PFSK-1 (cell line): ENCODE measurements around the gene CRNKL1.

ENCODE experiments used
- FOXP2 ChIP-seq: optimal IDR thresholded peaks from 2 replicates; pipeline ENCODE3; 2011; ENCODE audit warnings: borderline replicate concordance, control low read depth, inconsistent platforms; ENCODE audit not compliant: insufficient read depth; ENCODE audit errors: extremely low read length, extremely low read depth
- POLR2AphosphoS5 ChIP-seq: IDR thresholded peaks from 2 replicates; pipeline ENCODE4 v1.6.1; 2012; ENCODE audit warnings: low read depth, mild to moderate bottlenecking, control low read depth, low read length, moderate library complexity
- REST ChIP-seq, 2 experiments: IDR thresholded peaks; 2 replicates each; pipeline versions ENCODE4 v1.6.1 to v1.8.0; 2011 to 2012; ENCODE audit warnings: low read depth in 2 of 2, low read length in 2 of 2, control low read depth in 1 of 2, inconsistent platforms in 1 of 2, mild to moderate bottlenecking in 1 of 2, moderate library complexity in 1 of 2; ENCODE audit not compliant: insufficient read depth in 1 of 2
- SIN3A ChIP-seq: IDR thresholded peaks from 2 replicates; pipeline ENCODE4 v1.6.1; 2012; ENCODE audit warnings: mild to moderate bottlenecking, low read length, moderate library complexity, borderline replicate concordance; ENCODE audit not compliant: insufficient read depth
- TAF1 ChIP-seq: IDR thresholded peaks from 2 replicates; pipeline ENCODE4 v1.6.1; 2012; ENCODE audit warnings: low read length, control low read depth, borderline replicate concordance; ENCODE audit not compliant: insufficient read depth

The CRNKL1 gene

GRCh38 chr20:20065361-20065760 is 13.1 kb upstream of the CRNKL1 start:
- no peak for TF ChIP-seq POLR2AphosphoS5
- no peak for TF ChIP-seq REST (IDR thresholded peaks at IDR 0.05; ENCODE audit: insufficient read depth in 1 of 2, low read depth in 2 of 2, low read length in 2 of 2)
- no peak for TF ChIP-seq FOXP2
- no peak for TF ChIP-seq SIN3A
- no peak for TF ChIP-seq TAF1

GRCh38 chr20:20063941-20064702 is 11.9 kb upstream of the CRNKL1 start:
- TF ChIP-seq FOXP2, result no peak
- peak; percentile 60 to 89; a peak in 3 of 4 replicates for TF ChIP-seq REST (IDR thresholded peaks at IDR 0.05; ENCODE audit: insufficient read depth in 1 of 2, low read depth in 2 of 2, low read length in 2 of 2)

GRCh38 chr20:20060234-20060998 is 8.2 kb upstream of the CRNKL1 start:
- TF ChIP-seq REST (IDR thresholded peaks at IDR 0.05; ENCODE audit: insufficient read depth in 1 of 2, low read depth in 2 of 2, low read length in 2 of 2) (no peak), SIN3A (no peak), TAF1 (no peak), POLR2AphosphoS5 (no peak), FOXP2 (no peak)

GRCh38 chr20:20051767-20052073 is 546 bp downstream of the CRNKL1 start:
- no peak for TF ChIP-seq REST (IDR thresholded peaks at IDR 0.05; ENCODE audit: insufficient read depth in 1 of 2, low read depth in 2 of 2, low read length in 2 of 2)
- no peak for TF ChIP-seq POLR2AphosphoS5
- TF ChIP-seq FOXP2, result no peak
- no peak for TF ChIP-seq TAF1
- no peak for TF ChIP-seq SIN3A
